ENCODE data around the gene PBX3. TPM values are rescaled to one million over a fixed set of nuclear protein-coding genes. Genes with fewer than 3 reads are reported as not detected.

The PBX3 gene
- total RNA-seq, 1 experiment from 2014 or later, result 7.7 TPM

DNA sequence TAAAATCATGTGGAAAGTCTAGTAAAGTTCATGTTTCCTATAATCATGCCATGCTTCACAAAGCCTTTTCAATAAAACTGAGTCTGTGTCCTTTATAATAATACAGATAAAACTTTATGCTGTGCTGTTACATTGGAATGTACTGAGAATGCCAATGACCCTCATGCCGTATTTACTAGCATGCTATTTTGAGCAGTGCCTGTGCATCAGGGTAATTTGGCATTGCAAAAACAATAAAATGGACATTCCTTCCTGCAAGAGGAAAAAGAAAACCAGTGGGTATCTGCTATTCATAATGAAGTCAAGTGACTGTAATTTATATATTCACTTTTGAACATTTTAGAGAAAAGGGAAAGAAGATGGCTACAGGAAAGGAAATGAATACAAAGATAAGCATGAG, 159.0 kb downstream of the PBX3 start:
- intact Hi-C loops (cut with micrococcal nuclease; ENCODE audit: unreplicated experiment), result no loop called here
- H3K4me3 ChIP-seq (ENCODE audit: low read depth, low read length), result no peak overlapping the region
- ChIA-PET POLR2A (no interaction called here), CTCF (no interaction called here)
- Mint-ChIP-seq H3K27ac (ENCODE audit: unreplicated experiment) (no peak overlapping the region), H3K9me3 (ENCODE audit: unreplicated experiment) (no peaks in the 10 kb centered on the region), H3K27me3 (ENCODE audit: insufficient read depth, unreplicated experiment) (peaks cover 11% of the 10 kb centered on the region), H3K4me1 (ENCODE audit: low read depth, unreplicated experiment) (peaks cover 7% of the 10 kb centered on the region), H3K36me3 (ENCODE audit: insufficient read depth, unreplicated experiment) (no peaks in the 10 kb centered on the region), H3K4me3 (ENCODE audit: unreplicated experiment) (no peak overlapping the region)
- no TSS peak for BruUV-seq (replicated peaks)
- H3K36me3 ChIP-seq (ENCODE audit: control insufficient read depth, insufficient read depth, low read length), result no peaks in the 10 kb centered on the region
- H3K4me1 ChIP-seq, result no peaks in the 10 kb centered on the region
- no peaks in the 10 kb centered on the region for H3K9me3 ChIP-seq
- TF ChIP-seq CTCF (IDR thresholded peaks at IDR 0.05; ENCODE audit: insufficient read depth in 1 of 2, low read depth in 1 of 2, low read length in 1 of 2, severe bottlenecking in 1 of 2, unreplicated experiment in 1 of 2), result no peak
- H3K27me3 ChIP-seq (replicated peaks; ENCODE audit: control insufficient read depth, insufficient read depth, low read length), result no peaks in the 10 kb centered on the region
- DNase-seq, result no peak

DNA sequence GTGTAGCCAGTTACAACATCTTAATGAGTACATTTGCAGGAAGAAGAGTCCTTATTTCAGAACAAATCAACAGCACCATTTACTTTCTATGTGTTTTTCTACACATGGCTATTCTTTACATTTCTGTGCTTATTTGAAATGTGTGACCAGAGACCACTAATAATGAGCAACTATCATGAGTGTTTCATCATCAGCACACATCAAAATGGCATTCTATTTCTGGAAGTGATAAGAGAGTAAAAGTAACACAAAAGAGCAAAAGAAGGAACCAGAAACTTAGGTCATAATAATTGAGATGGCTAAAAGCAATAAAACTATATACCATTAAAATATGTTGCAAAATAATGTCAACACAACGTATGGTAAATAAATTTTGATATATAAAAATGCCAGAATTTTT, 159.7 kb downstream of the PBX3 start:
- DNase-seq, result no peak
- no peak for TF ChIP-seq CTCF (IDR thresholded peaks at IDR 0.05; ENCODE audit: insufficient read depth in 1 of 2, low read depth in 1 of 2, low read length in 1 of 2, severe bottlenecking in 1 of 2, unreplicated experiment in 1 of 2)
- ChIA-PET POLR2A (no interaction called here), CTCF (no interaction called here)
- Mint-ChIP-seq H3K9me3 (ENCODE audit: unreplicated experiment) (no peaks in the 10 kb centered on the region), H3K27ac (ENCODE audit: unreplicated experiment) (no peak overlapping the region), H3K27me3 (ENCODE audit: insufficient read depth, unreplicated experiment) (peaks cover 11% of the 10 kb centered on the region), H3K4me3 (ENCODE audit: unreplicated experiment) (no peak overlapping the region), H3K36me3 (ENCODE audit: insufficient read depth, unreplicated experiment) (no peaks in the 10 kb centered on the region), H3K4me1 (ENCODE audit: low read depth, unreplicated experiment) (peaks cover 7% of the 10 kb centered on the region)
- Histone ChIP-seq H3K27me3 (replicated peaks; ENCODE audit: control insufficient read depth, insufficient read depth, low read length) (no peaks in the 10 kb centered on the region), H3K9me3 (no peaks in the 10 kb centered on the region), H3K36me3 (ENCODE audit: control insufficient read depth, insufficient read depth, low read length) (no peaks in the 10 kb centered on the region), H3K4me3 (ENCODE audit: low read depth, low read length) (no peak overlapping the region), H3K4me1 (no peaks in the 10 kb centered on the region)
- BruUV-seq (replicated peaks), result no TSS peak
- intact Hi-C loops (cut with micrococcal nuclease; ENCODE audit: unreplicated experiment), result no loop called here

DNA sequence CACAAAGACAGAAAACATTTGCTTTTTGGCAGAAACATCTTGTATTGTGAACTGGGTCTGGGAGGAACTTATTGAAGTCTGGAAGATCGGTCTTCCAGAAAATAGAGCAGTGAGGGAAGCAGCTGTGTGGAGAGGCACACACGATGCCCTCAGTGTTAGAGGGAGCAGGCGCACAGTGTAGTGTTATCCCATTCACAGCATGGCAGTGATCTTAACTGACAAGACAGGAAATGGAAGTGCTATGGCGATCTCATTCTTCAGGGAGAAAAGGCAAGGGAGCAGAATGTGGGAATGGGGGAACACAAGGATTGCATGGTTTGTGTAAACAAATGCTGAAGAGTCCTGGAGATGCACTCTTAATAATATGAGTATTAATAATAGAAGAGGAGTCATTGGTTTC, 161.0 kb downstream of the PBX3 start:
- H3K4me3 Mint-ChIP-seq (ENCODE audit: unreplicated experiment), result no peak overlapping the region
- Histone ChIP-seq H3K27me3 (replicated peaks; ENCODE audit: control insufficient read depth, insufficient read depth, low read length) (no peaks in the 10 kb centered on the region), H3K9me3 (no peaks in the 10 kb centered on the region), H3K36me3 (ENCODE audit: control insufficient read depth, insufficient read depth, low read length) (no peaks in the 10 kb centered on the region), H3K4me1 (no peaks in the 10 kb centered on the region), H3K4me3 (ENCODE audit: low read depth, low read length) (no peak overlapping the region)
- TF ChIP-seq CTCF (IDR thresholded peaks at IDR 0.05; ENCODE audit: insufficient read depth in 1 of 2, low read depth in 1 of 2, low read length in 1 of 2, severe bottlenecking in 1 of 2, unreplicated experiment in 1 of 2), result no peak
- no peak for DNase-seq
- H3K36me3 Mint-ChIP-seq (ENCODE audit: insufficient read depth, unreplicated experiment), result no peaks in the 10 kb centered on the region
- H3K4me1 Mint-ChIP-seq (ENCODE audit: low read depth, unreplicated experiment), result peaks cover 7% of the 10 kb centered on the region
- POLR2A ChIA-PET, result no interaction called here
- H3K27me3 Mint-ChIP-seq (ENCODE audit: insufficient read depth, unreplicated experiment), result peaks cover 11% of the 10 kb centered on the region
- intact Hi-C loops (cut with micrococcal nuclease; ENCODE audit: unreplicated experiment), result no loop called here
- no peaks in the 10 kb centered on the region for H3K9me3 Mint-ChIP-seq (ENCODE audit: unreplicated experiment)
- CTCF ChIA-PET, result no interaction called here
- no peak overlapping the region for H3K27ac Mint-ChIP-seq (ENCODE audit: unreplicated experiment)
- BruUV-seq (replicated peaks), result no TSS peak

Measured in Caco-2 (cell line).